Hematopoietic multipotent progenitor cell treated with erythropoietin and hydrocortisone succinate and interleukin-3 and kit ligand, for 6 days (in vitro differentiated cells): ENCODE results near the gene IL22.

Source experiments
- DNase-seq: peaks from one replicate; pipeline ENCODE4 v3.0.0-alpha.2; 2015

The IL22 gene

GRCh38 chr12:68253504-68253903 lies at the start of gene IL22:
TSS of gene IL22 (minus strand) at chr12:68253604. CDS start at chr12:68253448, 156 bp downstream.
- DNase-seq, result no peak

- no peak for DNase-seq
These were observed 44.5 kb upstream of the IL22 start for GRCh38 chr12:68297929-68298328.

GRCh38 chr12:68294251-68294650 lies 40.8 kb upstream of the IL22 start:
- DNase-seq, result no peak

GRCh38 chr12:68293347-68293746 lies 39.9 kb upstream of the IL22 start:
- no peak for DNase-seq

GRCh38 chr12:68292151-68292943 lies 38.9 kb upstream of the IL22 start:
- no peak for DNase-seq

- DNase-seq, result no peak
These were observed 38.1 kb upstream of the IL22 start for GRCh38 chr12:68291396-68292036.

GRCh38 chr12:68290126-68290525 lies 36.7 kb upstream of the IL22 start:
- DNase-seq, result no peak

GRCh38 chr12:68287106-68287505 lies 33.7 kb upstream of the IL22 start:
- DNase-seq, result no peak

GRCh38 chr12:68286396-68286795 lies 33.0 kb upstream of the IL22 start:
- no peak for DNase-seq

- no peak for DNase-seq
These were observed 32.1 kb upstream of the IL22 start for GRCh38 chr12:68285541-68285940.

GRCh38 chr12:68281322-68282077 lies 28.1 kb upstream of the IL22 start:
- DNase-seq, result peak; percentile 39

GRCh38 chr12:68280240-68280639 lies 26.8 kb upstream of the IL22 start:
- DNase-seq, result no peak

GRCh38 chr12:68279227-68280054 lies 26.0 kb upstream of the IL22 start:
- peak; percentile 93 for DNase-seq

- DNase-seq, result no peak
These were observed 23.1 kb upstream of the IL22 start for GRCh38 chr12:68276402-68276930.

GRCh38 chr12:68272732-68273131 lies 19.3 kb upstream of the IL22 start:
- no peak for DNase-seq

- no peak for DNase-seq
These were observed 17.9 kb upstream of the IL22 start for GRCh38 chr12:68271346-68271745.

GRCh38 chr12:68270358-68270757 lies 17.0 kb upstream of the IL22 start:
- DNase-seq, result no peak

- DNase-seq, result no peak
These were observed 16.4 kb upstream of the IL22 start for GRCh38 chr12:68269779-68270178.

- no peak for DNase-seq
These were observed 15.6 kb upstream of the IL22 start for GRCh38 chr12:68268967-68269366.

- peak; percentile 28 for DNase-seq
These were observed 14.5 kb upstream of the IL22 start for GRCh38 chr12:68267892-68268396.

- no peak for DNase-seq
These were observed 11.5 kb upstream of the IL22 start for GRCh38 chr12:68264857-68265256.

- no peak for DNase-seq
These were observed 10.9 kb upstream of the IL22 start for GRCh38 chr12:68264158-68264855.
